NCI-H2171 treated with DMSO at 0.1 percent for 48 hours (cell line): Measurements from ENCODE around the gene KHNYN.
"Not testable (repeated sequence)": the region's sequence is repeated elsewhere in the genome, so short reads cannot be mapped to it uniquely, and the experiment has no call there.

Experiments
- DNase-seq: peaks from one replicate; lab custom pipeline; 2025; lab: John Stamatoyannopoulos, UW

KHNYN gene

GRCh38 chr14:24437736-24438067 is 7.9 kb downstream of the KHNYN start:
- DNase-seq: no peak

DNA sequence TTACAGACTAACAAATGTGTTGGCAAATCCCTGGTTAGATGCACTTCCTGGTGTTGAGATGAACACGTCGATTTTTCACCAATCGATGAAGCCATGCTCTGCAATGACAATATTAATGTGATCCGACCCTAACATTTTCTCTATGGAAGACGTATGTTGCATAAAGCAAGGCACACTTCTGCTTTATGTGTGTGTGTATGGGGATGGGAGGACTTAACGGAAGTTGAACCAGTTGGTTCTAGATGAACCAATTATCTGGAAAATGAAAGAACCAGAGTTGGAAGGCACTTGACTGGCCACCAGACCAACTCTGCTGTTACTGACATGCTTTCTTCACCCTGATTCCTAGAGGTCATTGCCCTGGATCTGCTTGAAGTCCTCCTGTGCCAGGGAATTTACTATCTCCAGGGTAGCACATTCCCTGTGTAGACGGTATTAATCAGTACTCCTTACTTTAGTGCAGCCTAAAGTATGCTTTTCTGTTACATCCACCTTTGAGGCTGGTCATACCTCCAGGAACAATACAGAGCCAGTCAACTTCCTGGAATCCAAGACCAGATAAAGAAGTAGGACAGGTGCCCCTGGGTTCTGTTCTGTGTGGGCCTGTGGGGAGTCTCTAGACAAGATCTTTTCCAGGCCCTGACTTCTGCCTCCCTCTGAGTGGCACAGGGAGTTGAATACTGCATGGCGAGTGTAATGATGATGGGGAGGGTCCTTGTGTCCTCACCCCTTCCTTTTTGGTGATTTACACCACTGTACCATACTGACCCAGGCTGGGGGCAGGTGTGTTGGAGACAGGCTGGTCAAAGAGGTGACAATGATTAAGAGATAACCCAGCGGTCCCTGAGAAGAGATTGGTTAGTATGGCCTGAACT is 8.7 kb downstream of the KHNYN start:
- no peak for DNase-seq

DNA sequence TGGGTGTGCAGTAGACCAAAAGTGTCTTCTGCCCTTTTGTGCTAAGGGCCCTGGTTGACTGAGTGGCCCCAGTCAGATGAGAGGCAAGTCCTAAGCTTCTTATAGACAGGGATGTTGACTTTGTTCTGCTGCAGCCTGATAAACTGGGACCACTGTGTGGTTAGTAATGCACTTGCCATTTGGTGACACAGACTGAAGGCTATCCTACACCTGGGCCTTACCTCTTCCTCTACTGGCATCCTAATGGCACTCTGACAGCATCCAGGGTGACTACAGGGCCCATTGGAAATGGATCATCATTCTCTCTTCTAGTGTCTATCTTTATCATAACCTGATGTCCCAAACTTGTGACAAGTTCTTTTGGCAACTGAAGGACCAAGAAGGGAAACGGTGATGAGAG is 9.5 kb downstream of the KHNYN start:
- DNase-seq: no peak

- DNase-seq: no peak
Measured at GRCh38 chr14:24439830-24440605, 10.3 kb downstream of the KHNYN start.

DNA sequence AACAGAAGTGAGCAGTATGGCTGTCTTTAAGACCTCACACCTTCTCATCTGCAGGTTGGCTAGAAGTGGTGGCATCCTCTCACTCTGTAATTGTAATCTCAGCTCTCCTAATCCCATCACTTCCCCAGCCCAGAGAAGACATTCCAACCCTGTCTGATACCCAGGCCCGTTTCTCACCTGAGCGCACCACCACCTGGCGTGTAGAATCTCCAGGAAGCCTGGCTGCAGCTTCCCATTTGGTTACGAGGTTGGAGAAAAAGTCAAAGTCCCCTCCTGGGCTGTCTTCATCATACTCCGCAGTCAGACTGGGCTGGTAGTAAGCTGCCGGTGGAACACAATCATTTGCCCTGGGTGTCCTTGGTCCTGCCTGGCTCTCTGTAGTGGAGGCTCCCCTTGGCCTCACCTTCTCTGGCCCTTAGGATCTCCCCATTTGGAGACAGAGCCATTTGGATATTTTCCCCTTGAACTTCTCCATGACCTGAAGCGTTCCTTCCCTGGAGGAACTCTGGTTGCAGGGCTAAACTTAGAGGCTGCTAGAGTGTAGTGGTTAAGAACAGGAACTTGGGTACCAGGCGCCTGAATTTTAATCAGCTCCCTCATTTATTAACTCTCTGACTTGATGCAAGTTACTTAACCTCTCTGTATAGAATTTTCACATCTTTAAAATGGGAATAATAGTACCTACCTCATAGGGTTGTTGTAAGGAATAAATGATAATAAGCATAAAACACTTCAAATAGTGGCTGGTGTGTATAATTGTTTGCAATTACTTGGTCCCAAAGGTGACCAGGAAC is 11.0 kb downstream of the KHNYN start:
- DNase-seq: no peak

GRCh38 chr14:24441485-24441884 is 11.7 kb downstream of the KHNYN start:
- DNase-seq: no peak

- peak; percentile 86 for DNase-seq
Measured at GRCh38 chr14:24441904-24442239, 12.1 kb downstream of the KHNYN start.

DNA sequence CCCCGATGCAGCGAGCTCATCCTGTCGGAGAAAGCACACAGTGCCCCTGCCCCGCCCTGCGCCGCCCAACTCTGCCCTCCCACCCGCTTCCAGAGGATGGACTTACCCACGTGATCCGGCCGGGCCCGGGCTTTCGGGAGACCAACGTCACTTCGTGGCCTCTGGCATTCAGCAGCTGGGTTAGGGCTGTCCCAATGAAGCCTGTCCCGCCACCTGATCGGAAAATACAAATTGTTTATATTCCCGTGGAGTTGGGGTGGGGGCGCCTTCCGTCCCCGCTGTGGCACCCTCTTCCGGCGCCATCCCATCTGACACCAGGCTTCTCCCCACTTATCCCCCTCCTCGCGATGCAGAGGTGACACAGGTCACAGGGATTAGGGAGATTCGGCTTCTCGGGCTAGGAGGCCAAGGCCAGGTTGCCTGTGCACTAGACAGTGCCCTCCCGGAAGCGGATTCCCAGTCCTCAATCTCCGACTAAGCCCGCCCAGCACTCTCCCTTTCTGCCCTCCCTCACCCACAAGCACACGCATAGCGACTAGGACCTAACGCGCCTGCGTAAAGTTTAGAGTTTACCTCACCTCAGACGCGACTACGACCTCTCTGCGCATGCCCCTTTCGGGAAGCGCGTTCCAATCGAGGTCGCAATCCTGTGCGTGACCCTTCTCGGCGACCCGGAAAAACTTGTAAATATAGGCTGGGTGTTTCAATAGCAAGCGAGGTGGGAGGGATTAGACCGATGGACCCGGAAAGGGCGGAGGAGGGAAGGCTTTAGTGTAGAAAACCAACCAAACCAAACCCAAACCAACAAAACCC is 12.7 kb downstream of the KHNYN start, which contains the start of gene SDR39U1:
Gene SDR39U1, minus strand, starts transcription at position 537 of the 813 bp plus-strand sequence. Its CDS starts 7 bp downstream, at position 530.
- DNase-seq: peak; percentile 100

DNA sequence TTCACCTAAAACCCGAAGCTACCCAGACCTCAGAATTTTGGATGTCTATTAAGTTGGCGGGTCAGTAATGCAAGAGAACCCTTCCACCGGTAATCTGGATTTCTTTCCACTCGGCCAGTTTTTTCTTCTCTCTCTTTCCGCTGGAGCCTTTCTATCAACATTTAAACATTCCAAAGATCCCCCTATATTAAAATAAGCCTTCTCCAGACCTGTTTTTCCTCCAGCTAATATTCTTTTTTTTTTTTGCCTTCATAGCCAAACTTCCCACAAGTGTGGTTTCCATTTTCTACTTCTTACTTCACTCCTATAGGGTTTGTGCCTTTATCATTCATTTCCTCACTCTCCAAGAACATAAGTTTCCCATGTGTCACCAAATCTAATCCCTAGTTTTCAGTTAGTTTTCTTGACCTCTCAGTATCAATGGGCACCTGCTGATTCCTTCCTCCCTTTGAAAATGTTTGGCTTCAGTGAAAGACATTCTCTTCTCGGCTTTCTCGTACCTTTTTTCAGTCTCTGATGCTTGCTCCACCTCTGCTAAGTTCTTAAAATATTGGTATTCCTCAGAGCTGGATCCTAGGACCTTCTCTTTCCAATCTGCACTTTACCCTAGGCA is 13.4 kb downstream of the KHNYN start:
- DNase-seq: no peak

GRCh38 chr14:24450828-24451227 is 21.1 kb downstream of the KHNYN start:
- DNase-seq: not testable (repeated sequence)

- peak; percentile 13 for DNase-seq
Measured at GRCh38 chr14:24456980-24457379, 27.2 kb downstream of the KHNYN start.

- DNase-seq: no peak
Measured at GRCh38 chr14:24458736-24459135, 29.0 kb downstream of the KHNYN start.

GRCh38 chr14:24459331-24459730 is 29.6 kb downstream of the KHNYN start:
- no peak for DNase-seq

- DNase-seq: no peak
Measured at GRCh38 chr14:24461336-24461735, 31.6 kb downstream of the KHNYN start.

- peak; percentile 44 for DNase-seq
Measured at GRCh38 chr14:24463017-24463883, 33.5 kb downstream of the KHNYN start.

DNA sequence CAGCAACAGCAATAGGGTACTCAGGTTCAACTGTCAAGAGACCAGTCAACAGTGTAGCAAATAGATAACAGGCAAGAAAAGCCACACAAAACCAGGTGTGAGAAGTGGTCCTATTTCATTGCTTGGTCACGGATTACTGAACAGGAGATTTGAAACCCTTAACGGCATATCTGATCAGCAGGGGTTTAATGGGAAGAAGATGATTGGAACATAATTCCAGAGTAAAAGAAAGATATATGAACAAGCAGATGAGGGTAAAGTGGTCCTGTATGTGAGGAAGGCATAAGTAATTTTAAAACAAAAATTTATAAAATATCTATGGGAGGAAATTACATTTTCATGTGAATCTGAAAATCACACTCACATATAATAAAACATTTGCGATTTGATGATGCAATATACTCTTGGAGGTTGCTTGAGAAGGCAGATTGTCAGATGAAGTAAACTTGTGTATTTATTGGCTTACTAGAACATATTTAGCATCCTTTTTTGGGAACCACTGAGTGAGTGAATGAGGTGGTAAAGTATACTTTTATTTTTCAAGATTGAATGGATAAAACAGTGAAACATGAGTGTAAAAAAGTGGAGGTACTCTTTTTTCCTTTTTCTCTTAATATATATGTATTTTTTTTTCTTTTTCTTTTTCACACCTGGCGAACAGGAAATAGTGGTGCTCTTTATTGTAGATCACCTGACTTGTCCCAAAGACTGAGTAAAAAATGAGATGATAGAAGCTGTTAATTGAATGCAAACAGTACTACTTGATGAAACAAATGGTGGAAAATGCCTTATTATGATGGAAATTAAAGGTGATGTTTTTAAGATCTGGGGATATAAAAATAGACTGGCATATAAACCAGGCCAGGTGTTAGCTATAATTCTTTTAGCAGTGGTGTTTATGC is 34.4 kb downstream of the KHNYN start:
- peak; percentile 44 for DNase-seq

GRCh38 chr14:24465368-24465767 is 35.6 kb downstream of the KHNYN start:
- no peak for DNase-seq

- no peak for DNase-seq
Measured at GRCh38 chr14:24465805-24466204, 36.1 kb downstream of the KHNYN start.

DNA sequence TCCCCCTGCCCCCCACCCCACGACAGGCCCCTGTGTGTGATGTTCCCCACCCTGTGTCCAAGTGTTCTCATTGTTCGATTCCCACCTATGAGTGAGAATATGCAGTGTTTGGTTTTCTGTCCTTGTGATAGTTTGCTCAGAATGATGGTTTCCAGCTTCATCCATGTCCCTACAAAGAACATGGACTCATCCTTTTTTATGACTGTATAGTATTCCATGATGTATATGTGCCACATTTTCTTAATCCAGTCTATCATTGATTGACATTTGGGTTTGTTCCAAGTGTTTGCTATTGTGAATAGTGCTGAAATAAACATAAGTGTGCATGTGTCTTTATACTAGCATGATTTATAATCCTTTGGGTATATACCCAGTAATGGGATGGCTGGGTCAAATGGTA is 40.7 kb downstream of the KHNYN start:
- DNase-seq: not testable (repeated sequence)
